Endothelial cell of hepatic sinusoid (primary cell): ENCODE results near the gene MEDAG.

Experiments used
- in situ Hi-C: cut with HindIII; loops from 2 replicates; pipeline ENCODE4 v1.10.0; 2017; ENCODE audit warnings: low sequenced_read_pairs

MEDAG gene

DNA sequence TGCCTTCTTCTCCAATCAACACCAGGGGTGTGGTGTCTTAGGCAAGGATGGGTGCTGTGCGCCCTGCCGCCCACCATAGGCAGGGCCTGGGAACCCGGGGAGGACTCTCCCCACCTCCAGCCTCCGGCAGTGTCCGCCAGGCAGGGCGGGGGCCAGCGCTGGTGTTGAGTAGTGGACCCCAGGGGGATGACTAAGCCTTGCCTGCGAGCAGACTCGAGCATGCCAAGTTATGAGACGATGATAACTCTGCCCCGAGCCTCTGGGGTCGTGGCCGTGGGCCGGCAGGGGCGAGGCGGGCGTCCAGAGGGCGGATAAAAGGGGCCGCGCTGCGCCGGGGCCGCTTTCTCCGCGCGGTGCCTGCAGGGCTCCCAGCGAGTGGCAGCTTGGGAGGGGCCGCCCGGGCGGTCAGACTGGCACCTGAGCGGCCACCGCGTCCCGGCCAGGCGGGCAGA lies at the start of gene MEDAG:
Gene MEDAG (plus strand): TSS at position 340 of the 452 bp plus-strand sequence. CDS start 245 bp downstream, outside the sequence.
- in situ Hi-C loops: no loop called here

DNA sequence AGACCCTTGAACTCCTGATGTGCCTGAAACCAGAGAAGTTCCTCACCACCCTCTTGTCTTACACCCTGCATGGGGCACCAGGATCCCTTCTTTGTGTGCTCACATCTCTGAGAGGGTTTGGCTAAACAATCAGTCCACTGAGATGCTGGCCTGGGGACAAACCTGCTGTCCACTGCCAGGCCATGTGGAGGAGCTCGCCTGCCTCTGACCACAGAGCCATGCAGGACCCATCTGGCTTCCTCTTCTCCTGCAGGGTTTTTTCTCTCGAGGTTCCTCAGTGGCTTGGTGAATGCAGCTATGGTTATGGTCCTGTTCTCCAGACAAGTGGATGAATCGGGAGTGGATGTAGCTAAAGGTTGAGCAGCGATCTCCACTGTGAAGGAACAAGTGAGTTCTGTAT lies 49.1 kb upstream of the MEDAG start:
- in situ Hi-C loops: no loop called here

DNA sequence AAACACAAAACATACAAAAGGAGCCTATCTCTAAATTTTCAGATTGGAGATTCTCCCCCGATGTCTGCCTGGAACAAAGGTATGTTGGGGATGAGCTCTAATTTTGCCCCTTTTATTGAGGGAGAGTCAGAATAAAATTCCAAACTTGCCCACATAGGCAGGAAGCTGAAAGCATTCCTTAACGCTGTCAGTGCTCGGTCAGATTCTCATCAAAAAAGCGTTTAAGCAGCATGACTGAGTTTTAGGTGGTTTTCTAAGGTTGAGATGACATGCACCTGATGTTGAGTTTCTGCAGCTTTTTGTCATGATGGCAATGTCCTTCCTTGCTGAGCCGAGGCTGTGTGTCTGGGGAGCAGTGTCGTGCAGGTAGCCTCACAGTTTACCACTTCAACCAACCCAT lies 48.4 kb upstream of the MEDAG start:
- in situ Hi-C loops: no loop called here

DNA sequence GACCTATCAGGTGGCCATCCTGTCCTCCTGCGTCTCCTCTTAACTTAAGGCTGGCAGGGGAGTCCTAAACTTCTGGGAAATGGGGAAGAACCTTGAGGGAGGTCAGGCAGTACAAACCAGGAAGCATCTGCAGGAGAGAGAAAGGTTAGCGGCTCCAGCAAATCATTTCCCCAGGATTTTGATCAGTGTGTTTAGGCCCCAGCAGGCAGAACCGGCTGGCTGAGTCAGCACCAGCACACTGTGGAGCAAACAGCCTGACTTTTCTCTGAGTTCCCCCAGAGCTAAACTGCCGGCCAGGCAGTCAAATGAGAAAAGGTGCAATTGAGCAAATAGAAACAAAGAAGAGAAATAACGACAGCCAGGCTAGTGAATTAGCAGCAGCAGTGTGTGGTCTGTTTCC lies 46.7 kb upstream of the MEDAG start:
- in situ Hi-C loops: no loop called here

DNA sequence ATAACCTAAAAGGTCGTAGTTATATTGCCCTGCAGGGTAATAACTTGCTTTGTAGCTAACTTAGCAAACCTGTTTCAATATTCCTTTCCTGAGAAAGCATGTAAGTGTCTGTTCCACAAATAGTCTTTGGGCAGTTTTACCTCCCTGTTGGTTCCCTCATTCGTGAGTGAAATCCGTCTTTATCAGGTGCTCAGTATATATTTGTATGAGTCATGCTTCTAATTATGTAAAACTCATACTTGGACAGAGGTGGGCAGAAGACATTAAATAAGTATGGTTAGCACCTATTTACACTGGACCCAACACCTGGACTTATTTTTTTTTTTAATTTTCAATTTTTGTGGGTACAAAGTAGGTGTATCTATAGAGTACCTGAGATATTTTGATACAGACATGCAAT lies 44.9 kb upstream of the MEDAG start:
- in situ Hi-C loops: no loop called here

DNA sequence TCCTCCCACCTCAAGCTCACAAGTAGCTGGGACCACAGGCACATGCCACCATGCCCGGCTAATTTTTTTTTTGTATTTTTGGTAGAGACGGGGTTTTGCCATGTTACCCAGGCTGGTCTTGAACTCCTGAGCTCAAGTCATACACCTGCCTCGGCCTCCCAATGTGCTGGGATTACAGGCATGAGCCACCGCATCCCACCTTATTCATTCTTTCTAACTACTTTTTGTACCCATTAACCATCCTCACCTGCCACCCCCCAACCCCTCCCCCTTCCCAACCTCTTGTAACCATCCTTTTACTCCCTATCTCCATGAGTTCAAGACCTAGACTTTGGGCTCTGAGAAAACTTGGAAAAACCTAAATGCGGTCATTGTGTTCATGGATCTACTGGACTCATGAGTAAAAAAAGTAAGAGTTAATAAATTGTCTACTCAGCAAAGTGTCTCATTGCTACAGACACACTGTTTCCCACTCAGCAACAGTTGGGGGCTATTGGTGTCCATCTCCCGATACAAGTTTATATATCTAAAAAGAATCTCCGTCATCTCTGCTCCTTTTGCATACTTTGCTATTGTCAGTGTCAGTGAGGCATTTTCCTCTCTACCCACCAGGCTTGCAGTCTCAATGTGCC lies 44.1 kb upstream of the MEDAG start:
- in situ Hi-C loops: no loop called here

DNA sequence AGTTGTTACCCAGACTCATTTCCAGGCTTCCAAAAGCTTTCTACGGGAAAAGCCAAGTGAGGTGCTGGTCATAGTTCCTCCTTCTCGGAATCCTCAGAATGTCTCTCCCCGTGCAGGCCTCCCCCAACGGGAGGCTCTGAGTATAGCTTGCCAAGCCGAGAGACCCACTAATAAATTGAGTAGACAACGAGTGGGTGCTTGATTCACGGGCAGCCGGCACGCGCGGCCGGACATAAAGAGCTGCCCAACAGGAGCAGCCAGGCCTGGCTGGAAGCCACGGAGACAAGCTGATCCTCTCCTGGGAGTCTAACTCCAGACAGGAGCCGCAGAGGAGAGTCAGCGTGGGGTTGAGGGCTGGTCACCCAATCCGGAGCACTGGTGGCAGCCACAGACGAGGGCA lies 43.4 kb upstream of the MEDAG start:
- in situ Hi-C loops: no loop called here

DNA sequence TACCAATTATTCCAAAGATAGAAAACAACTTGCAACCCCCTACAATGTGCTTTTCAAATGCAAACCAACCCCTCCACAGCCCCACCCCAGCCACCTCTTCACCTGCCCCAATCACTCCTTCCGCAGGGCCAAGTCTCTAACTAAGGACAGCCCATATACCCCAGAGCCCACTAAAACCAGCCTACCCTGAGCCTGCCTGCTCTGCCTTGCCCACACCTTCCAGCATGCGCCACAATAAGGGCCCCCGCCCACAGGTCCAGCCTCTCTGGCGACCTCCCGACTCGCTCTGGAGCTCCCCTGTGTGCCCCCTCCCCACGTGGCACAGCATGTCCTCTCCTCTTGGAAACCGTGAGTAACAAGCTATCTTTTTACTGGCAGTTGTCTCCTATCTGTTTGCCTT lies 42.8 kb upstream of the MEDAG start:
- in situ Hi-C loops: no loop called here

DNA sequence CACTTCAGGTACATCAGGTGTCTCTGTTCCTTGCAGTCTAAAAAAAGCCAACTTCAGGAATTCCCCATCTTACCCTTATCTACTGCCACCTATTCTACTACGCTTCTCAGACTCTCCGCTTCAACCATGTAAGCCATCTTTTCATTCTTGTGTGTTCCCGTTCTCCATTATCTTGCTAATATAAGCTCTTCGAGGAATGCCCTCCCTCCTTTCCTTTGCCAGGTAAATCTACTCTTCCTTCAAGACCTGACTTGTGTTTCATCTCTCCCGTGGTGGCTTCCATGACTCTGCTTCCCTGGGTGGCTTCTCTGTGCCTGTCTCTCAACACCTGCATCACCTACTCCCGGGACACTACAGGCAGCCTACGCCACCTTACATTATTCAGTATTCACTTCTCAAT lies 42.3 kb upstream of the MEDAG start:
- in situ Hi-C loops: no loop called here

DNA sequence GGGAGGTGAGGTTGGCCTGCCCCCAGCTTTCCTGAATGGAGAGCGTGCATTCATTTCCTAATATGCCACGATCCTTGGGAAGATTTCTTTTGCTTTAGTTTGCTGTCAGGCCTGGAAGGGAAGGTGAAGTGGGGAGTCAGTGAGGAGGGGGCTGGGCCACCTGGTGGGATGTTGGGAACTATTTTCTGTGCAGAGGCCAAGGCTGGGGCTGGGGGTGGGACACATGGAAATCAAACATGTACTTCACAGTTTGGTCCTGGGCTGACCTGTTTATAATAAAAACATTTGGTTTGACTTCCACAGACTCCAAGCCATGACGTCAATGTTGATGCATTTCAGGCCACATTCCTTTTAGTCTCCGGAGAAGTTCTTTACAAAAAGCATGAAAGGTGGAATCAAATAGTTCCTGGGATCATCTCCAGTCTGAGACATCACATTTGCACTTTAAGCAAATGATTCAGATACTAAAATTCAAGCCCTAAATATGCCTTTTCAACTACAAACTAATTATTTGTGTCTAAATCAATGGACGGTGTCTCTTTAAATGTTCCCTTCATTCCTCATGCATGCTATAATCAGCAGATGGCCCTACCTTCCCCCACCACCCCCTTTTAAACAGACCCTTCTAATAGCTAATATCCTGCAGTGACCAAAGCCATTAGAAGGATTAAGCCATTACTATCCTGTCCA lies 41.5 kb upstream of the MEDAG start:
- in situ Hi-C loops: no loop called here

DNA sequence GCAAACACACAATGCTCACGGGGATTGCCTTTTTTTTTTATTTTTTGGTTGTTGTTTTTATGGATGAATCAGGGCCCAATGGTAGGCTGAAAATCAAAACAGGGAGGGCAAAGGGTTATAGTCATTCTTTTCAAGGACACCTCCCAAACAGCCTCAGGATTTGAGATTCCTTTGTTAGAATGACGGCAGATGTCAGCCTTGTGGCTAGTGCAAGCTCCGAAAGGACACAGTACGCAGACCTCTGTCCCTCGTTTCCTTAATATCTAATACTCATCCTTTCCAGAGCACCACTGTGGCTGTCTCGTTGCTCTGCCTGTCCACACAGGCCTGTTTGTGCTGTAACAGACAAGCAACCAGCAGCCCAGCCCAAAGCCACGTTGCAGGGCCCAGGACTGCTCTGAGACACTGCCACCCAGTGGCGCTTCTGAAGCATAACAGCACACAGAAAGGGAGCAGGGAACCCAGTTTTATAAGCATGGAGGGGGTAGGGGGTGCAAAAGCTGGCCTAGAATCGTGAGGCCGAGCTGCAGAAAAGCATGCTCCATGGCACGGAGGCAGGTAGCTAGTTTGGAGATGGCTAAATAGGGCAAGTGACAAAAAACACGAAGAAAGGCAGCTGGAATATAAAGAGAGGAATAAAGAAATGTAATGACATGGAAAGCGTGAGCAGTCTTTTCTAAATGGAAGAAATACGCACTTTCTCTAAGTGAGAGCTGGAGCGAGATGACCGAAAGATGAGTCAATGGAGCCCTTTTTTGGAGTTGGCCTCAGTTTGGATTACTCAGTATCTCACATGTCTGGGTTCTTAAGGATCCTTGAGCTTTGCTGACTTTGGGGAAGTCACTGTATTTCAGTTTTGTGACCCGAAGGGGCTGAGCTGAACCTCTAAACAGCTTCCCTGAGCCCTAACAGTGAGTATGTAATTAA lies 40.7 kb upstream of the MEDAG start:
- in situ Hi-C loops: no loop called here

DNA sequence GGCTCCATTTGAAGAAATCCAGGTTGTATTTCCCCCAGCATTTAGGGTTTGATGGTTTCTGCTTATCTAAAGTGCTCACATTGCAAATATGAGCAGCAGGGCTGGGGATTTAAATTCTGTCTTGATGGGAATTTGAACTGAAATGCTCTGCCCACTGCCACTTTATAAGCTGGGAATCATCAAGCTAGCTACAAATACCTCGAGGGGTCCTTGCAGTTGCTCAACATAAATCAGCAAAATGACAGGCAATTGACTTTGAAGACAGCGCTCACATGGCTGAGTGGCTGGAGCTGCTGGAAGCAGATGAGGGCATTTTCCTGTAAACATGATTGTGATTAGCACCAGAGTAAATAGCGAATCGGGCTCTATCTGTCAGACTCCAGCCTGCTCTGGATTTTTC lies 39.4 kb upstream of the MEDAG start:
- in situ Hi-C loops: no loop called here

DNA sequence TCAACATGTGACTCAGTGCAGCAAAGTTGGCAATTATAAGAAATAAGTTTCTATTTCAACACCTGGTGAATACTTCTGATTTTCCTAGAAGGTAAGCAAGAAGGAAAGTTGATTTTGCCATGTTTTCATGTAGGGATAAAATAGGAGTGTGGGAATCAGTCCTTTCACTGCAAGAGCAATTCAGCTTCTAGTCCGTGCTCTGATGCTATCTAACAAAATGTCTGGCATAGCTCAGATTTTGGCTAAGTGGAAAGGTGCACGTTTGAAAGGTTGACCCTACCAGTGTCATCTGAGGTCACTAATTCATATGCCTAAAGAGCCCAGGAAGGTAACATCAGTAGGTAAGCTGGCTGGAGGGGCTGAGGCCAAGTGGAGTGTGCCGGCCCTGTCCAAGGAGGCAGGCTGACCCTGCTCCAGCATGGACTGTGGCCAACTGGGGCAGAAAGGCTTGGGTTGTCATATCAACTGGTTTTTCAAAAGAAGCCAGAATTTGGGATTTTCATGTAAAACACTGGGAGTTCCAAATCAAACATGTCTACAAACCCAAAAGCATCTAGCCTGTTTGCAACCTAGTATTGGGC lies 38.9 kb upstream of the MEDAG start:
- in situ Hi-C loops: no loop called here

DNA sequence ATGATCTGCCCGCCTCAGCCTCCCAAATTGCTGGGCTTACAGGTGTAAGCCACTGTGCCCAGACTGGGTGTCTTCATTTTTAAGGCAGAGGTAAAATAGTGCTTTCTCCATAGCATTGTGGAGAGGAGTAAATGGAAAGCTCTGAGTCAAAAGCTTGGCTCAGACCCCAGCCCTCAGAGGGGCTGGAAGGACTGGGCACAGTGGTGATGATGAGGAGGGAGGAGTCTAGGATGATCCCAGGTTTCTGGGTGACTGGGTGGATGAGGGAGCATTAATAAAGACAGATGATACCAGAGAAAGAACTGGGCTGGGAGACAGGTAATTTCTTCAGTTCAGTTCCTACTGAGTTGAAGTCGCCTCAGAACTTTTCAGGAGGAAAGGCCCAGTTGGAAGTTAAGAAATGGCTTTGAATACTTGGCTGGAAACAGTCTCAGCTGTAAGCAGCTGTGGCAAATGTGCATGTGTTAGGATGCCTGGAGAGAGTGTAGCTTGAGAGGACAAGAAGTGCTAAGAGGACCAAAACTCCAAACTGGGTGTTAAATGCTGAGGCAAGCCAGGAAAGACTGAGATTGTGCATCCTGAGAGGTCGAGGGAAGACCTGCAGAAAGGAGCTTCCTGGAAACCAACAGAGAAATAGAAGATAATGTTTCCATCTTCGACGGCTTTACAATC lies 37.1 kb upstream of the MEDAG start:
- in situ Hi-C loops: no loop called here

DNA sequence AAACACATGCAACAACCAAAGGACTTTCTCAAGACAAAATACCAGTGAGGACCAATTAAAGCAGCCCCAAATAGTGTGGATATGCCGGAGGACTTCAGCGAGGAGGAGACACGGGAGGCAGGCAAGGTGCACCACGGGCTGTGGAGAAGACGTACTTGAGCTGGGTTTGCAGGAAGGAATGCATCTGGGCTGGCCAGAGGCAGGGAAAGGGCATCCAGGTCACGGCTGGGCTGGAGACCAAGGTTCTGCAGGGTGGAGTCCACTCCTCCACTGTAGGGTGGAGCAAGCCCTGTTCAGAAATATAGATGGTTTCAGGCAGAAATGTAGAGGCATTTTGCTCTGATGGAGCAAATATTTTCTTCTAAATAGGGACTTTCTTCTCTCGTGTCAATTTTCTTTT lies 36.6 kb upstream of the MEDAG start:
- in situ Hi-C loops: no loop called here

DNA sequence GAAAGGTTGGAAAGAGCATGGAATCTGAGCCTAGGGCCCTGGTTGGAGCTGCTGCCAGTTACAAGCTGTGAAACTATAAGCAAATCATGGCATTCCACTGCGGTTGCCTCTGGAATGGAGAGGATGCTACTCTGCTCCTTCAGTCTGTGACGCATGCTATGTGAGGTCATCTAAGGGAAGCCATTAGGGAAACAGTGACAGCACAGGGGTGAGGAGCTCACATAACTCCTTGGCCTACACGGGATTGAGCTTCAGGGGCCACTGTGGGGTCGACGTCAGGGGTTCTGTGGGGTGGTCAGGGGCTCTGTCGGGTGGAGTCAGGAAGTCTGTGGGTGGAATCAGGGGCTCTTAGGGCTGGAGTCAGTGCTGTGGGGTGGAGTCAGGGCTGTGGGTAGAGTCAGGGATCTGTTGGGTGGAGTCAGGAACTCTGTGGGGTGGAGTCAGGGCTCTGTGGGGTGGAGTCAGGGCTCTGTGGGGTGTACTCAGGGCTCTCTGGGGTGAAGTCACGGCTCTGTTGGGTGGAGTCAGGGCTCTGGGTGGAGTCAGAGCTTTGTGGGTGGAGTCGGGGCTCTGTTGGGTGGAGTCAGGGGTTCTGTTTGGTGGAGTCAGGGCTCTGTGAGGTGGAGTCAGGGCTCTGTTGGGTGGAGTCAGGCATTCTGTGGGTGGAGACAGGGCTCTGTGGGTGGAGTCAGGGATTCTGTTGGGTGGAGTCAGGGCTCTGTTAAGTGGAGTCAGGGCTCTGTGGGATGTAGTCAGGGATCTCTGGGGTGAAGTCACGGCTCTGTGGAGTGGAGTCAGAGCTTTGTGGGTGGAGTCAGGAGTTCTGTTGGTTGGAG lies 35.8 kb upstream of the MEDAG start:
- in situ Hi-C loops: no loop called here

DNA sequence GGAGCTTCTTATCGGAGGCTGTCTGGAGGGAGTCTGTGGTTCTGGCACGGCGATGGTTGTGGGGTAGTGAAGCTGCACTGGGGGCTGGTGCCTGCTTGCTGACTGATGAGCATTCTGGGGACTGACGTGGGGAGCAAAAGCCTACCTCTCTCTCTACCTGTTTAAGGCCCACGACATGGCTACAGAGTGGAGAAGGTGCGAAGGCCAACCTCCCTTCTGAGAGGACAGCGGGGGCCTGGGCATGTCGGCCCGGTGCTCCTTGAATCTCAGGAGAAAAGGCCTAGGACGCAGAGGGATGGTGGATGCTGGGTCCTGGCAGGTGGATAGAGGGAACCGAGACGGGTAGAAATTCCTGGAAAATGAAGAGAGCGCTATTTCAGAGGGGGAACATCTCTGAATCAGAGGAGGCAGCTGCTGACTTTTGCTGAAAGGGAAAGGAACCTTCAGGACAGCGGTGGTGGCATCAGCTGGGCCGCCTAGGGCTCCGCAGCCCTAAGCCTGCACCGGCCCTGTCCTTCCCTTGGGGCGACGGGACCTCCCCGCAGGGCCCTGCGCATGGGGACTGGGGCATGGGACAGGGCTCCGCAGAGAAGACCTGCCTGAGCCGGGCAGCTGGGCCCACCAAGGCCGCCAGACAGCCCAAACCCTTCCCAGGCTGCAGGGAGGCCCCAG lies 35.0 kb upstream of the MEDAG start:
- in situ Hi-C loops: no loop called here

DNA sequence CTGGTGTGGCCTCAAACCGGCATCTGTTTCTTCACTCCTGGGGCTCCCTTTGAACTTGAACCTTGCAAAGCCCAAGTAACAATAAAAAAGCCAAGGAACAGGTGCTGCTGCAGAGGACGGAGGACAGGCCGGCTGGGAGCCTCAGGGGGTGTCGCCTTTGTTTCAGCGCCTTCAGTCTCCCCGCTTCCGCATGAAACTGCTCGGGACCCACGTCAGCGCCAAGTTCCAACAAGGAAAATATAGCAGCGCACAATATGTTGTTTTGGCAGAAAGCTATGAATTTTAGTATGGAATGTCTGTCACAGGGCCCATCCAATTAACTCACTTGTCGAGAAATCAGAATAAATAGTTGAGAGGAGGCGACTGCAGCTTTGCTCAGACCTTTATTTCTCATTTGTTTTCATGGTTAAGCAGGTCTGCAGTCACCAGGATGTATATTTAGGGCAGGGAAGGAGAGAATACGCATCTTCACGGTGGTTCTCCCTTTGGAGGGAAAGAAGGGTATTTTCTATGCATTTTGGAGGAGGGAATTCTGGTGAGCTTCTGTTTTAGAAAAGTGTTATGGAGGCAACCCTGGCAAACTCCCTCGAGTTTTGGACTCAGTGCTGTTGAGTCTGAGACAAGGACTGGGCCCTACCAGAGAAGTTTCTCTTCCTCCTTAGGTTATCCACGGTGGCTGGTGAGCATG lies 34.3 kb upstream of the MEDAG start:
- in situ Hi-C loops: no loop called here

DNA sequence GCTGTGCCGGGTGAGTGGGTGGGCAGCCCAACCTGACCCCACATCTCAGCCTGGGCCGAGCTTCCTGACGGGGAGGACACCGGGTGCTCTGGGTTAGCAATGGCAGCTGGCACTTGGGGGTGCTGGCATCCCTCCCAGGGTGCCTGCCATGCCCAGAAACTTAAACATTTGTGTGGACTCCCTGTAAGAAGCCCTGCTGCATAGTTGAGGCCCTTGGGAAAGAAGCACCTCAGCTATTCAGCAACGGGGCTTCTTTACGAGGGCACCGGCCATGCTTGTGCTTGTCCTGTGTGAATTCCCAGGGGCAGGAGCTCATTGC lies 33.8 kb upstream of the MEDAG start:
- in situ Hi-C loops: no loop called here
